ENCODE data around the gene CDH12. TPM values are rescaled to one million over a fixed set of nuclear protein-coding genes. Genes with fewer than 3 reads are reported as not detected.

CDH12 gene
- total RNA-seq, 6 experiments from 2014 or later = not detected

DNA sequence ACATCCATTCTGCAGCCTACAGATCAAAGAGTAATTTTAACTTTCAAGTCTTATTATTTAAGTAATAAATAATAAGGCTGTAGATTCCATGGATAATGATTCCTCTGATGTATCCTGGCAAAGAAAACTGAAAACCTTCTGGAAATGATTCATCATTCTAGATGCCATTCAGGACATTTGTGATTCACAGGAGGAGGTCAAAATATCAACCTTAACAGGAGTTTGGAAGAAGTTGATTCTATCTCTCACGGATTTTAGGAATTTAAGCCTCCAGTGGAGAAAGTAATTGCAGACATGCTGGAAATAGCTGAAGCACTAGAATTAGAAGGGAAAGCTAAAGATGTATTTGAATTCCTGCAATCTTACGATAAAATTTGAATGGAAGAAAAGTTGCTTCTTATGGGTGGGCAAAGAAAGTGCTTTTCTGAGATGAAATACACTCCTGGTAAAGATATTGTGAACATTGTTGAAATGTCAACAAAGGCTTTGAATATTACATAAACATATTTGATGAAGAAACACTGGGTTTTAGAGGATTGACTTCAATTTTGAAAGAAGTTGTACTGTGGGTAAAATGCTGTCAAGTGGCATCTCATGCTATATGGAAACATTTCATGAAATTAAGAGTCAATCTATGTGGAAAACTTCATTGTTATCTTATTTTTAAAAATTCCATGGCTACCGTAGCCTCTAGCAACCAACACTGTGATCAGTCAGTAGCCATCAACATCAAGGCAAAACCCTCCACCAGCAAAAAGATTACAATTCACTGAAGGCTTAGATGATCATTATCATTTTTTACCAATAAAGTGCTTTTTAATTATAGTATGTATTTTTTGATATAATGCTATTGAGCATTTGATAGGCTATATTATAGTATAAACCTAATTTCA, 1141.0 kb downstream of the CDH12 start:
- no peaks in the 10 kb centered on the region for H3K27me3 Mint-ChIP-seq (ENCODE audit: insufficient read depth)
- H3K4me3 Mint-ChIP-seq = no peak overlapping the region
- no peak overlapping the region for H3K27ac Mint-ChIP-seq
- DNase-seq = no peak
- peaks cover 9% of the 10 kb centered on the region for H3K9me3 Mint-ChIP-seq
- H3K36me3 Mint-ChIP-seq (ENCODE audit: low read depth) = no peaks in the 10 kb centered on the region
- TF ChIP-seq, protein P1, sequence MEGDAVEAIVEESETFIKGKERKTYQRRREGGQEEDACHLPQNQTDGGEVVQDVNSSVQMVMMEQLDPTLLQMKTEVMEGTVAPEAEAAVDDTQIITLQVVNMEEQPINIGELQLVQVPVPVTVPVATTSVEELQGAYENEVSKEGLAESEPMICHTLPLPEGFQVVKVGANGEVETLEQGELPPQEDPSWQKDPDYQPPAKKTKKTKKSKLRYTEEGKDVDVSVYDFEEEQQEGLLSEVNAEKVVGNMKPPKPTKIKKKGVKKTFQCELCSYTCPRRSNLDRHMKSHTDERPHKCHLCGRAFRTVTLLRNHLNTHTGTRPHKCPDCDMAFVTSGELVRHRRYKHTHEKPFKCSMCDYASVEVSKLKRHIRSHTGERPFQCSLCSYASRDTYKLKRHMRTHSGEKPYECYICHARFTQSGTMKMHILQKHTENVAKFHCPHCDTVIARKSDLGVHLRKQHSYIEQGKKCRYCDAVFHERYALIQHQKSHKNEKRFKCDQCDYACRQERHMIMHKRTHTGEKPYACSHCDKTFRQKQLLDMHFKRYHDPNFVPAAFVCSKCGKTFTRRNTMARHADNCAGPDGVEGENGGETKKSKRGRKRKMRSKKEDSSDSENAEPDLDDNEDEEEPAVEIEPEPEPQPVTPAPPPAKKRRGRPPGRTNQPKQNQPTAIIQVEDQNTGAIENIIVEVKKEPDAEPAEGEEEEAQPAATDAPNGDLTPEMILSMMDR (IDR thresholded peaks at IDR 0.05) = no peak
- no peaks in the 10 kb centered on the region for H3K4me1 Mint-ChIP-seq (ENCODE audit: low read depth)

DNA sequence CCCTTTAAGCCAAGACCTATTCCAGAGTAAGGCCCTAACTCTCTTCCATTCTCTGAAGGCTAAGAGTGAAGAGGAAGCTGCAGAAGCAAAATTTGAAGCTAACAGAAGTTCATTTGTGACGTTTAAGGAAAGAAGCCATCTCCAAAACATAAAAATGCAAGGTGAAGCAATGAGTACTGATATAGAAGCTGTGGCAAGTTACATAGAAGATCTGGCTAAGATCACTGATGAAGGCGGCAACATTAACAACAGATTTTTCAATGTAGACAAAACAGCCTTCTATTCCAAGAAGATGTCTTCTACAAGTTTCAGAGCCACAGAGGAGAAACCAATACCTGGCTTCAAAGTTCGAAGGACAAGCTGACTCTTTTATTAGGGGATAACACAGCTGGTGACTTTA, 1143.4 kb downstream of the CDH12 start:
- H3K4me1 Mint-ChIP-seq (ENCODE audit: low read depth) = no peaks in the 10 kb centered on the region
- TF ChIP-seq, protein P1 (IDR thresholded peaks at IDR 0.05) = no peak
- no peaks in the 10 kb centered on the region for H3K27me3 Mint-ChIP-seq (ENCODE audit: insufficient read depth)
- peaks cover 5% of the 10 kb centered on the region; the same call in 1 of the 2 replicates for H3K9me3 Mint-ChIP-seq
- H3K27ac Mint-ChIP-seq = no peak overlapping the region
- H3K36me3 Mint-ChIP-seq (ENCODE audit: low read depth) = no peaks in the 10 kb centered on the region
- DNase-seq = no peak
- no peak overlapping the region for H3K4me3 Mint-ChIP-seq

DNA sequence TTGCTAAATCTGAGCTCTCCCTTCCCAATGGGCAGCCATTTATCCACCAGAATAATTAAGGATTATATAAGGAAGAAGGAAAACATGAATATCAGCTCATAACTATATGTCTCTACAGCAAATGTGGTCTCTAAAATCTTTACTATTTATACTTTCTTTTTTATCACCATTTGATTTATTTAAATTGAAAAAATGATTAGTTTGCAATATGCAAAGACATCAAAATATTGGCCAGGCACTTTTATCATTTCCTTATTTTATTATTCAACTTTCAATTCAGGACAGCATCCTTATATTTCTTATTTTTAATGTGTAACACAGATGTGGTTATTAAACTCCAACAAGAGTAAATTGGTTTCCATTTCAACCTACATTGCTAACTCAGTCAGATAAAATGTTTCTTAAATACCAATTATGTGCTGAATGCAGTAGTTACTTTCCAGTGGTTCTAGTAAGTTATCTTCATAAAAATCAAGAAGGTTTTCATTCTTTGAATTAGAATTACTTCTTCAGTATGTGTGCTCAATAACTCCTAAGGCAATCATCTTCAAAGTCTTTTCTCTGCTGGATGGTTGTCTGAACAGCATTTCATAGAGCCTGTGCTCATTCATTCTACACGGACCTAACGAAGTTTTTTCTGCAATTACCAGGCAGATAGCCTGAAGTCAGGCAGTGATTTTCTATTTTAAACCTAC, 1148.0 kb downstream of the CDH12 start:
- Mint-ChIP-seq H3K4me3 (no peak overlapping the region), H3K9me3 (peaks cover 16% of the 10 kb centered on the region), H3K27ac (no peak overlapping the region), H3K27me3 (ENCODE audit: insufficient read depth) (no peaks in the 10 kb centered on the region), H3K4me1 (ENCODE audit: low read depth) (no peaks in the 10 kb centered on the region), H3K36me3 (ENCODE audit: low read depth) (no peaks in the 10 kb centered on the region)
- TF ChIP-seq, protein P1 (IDR thresholded peaks at IDR 0.05) = no peak
- DNase-seq = no peak

DNA sequence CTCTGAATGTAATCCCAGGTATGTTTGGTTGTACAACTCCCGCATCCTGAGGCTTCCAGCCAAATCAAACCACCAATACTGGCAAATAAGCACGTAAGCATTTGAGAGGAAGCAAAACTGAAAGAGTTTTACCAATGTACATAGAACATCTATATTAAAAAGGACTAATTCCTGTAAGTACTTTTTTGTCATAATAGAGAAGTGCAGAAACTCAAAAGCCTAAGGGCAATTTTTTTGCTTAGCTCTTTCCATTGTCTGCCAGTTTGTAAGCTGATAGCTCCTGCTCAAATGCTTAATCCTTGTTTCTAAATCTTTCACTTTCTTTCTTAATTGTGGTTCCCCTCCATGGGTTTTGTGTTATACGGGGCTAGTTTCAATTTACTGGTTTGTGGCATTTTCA, 1151.8 kb downstream of the CDH12 start:
- Mint-ChIP-seq H3K4me1 (ENCODE audit: low read depth) (no peaks in the 10 kb centered on the region), H3K27me3 (ENCODE audit: insufficient read depth) (no peaks in the 10 kb centered on the region), H3K27ac (no peak overlapping the region), H3K36me3 (ENCODE audit: low read depth) (no peaks in the 10 kb centered on the region), H3K4me3 (no peak overlapping the region), H3K9me3 (peaks cover 16% of the 10 kb centered on the region)
- no peak for DNase-seq
- TF ChIP-seq, protein P1 (IDR thresholded peaks at IDR 0.05) = no peak

All from HFFc6 (cell line).